Natural killer cell treated with Interleukin-12 subunit alpha and Interleukin-12 subunit beta and Interleukin-15 and Interleukin-18, amount 100 ng/mL, for 72 hours (primary cell): Measurements from ENCODE around the gene DCP2. TPM values are rescaled to one million over a fixed set of nuclear protein-coding genes. Genes with fewer than 3 reads are reported as not detected.

ENCODE experiments used
- ATAC-seq, 2 donors: fragments of 150-1000 bp; cut with Tn5 transposase in 1 of 2; sonication (Bioruptor Pico), chemical (Tn5 transposase) in 1 of 2; 2 replicates each; pipeline ENCODE4 v1.10.0; 2021
- DNase-seq: peaks from one replicate; pipeline ENCODE4 v3.0.0; 2022; ENCODE audit warnings: low spot score
- H3K27ac Mint-ChIP-seq, 2 donors: 1 replicate in 1 of 2; 2 replicates in 1 of 2; pipeline ENCODE4 v1.8.0; 2022; ENCODE audit warnings: mixed read lengths in 2 of 2, mild to moderate bottlenecking in 1 of 2, moderate library complexity in 1 of 2
- H3K27me3 Mint-ChIP-seq, 2 donors: 1 replicate in 1 of 2; 2 replicates in 1 of 2; pipeline ENCODE4 v1.8.0; 2022; ENCODE audit warnings: mixed read lengths in 2 of 2
- H3K36me3 Mint-ChIP-seq: one replicate; pipeline ENCODE4 v1.8.0; 2022; ENCODE audit warnings: mixed read lengths
- H3K4me1 Mint-ChIP-seq, 2 donors: 1 replicate in 1 of 2; 2 replicates in 1 of 2; pipeline ENCODE4 v1.8.0; 2022; ENCODE audit warnings: low read depth in 2 of 2, mixed read lengths in 2 of 2, mild to moderate bottlenecking in 1 of 2
- H3K4me3 Mint-ChIP-seq: one replicate; pipeline ENCODE4 v1.8.0; 2022; ENCODE audit warnings: mixed read lengths
- H3K9me3 Mint-ChIP-seq: 2 replicates; pipeline ENCODE4 v1.8.0; 2022; ENCODE audit warnings: mixed read lengths
- total RNA-seq, 2 donors: library from RNA; stranded (reverse); gene quantifications; one replicate each; pipeline ENCODE4 v1.2.3, GENCODE V29; 2022

DCP2 gene
- 10 to 100 TPM; 76.9 to 95.1 TPM for total RNA-seq

DNA sequence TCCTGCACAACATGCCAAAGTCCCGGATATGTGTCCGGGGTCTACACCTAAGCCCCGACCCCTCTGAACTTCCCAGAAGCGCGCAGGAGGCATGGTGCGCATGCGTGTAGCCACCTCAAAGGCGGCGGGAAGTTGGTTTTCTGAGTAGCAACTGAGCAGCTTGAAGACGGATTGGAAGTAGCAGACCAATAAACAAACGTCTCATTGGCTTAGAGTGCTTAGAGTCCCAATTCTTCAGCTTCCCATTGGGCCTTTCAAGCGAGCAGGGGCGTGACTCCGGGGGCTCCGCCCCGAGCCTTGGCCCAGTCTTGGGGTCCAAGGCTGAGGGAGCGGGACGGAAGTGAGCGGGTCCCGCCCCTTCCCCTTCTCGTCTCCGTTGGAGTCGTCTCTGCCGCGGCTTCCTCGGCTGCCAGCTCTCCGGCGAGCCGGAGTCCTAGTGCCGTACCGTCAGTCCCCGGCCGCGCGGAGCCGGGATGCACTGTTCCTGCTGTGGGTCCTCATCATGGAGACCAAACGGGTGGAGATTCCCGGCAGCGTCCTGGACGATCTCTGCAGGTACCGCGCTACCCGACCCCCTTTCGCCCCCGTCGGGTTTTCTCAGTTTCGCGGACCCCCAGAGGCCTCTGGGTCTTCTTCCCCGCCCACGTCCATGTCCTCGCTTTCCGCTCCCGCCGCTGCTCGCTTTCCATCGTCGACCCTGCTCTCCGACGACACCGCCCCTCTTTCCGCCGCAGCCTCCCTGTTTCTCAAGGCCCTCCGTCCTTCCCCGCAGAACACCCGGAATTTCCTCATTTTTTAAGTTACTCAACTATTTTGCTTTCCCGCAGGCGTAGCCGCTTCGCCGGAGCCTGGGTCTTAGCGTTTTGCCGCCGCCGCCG is at the start of gene DCP2:
Gene DCP2, plus strand, starts transcription at position 367 of the 878 bp plus-strand sequence. Its CDS starts 136 bp downstream, at position 503.
- Mint-ChIP-seq H3K9me3 (no peaks in the 10 kb centered on the region), H3K27me3 (no peaks in the 10 kb centered on the region), H3K4me3 (peak within 1 kb of the TSS; percentile 96), H3K4me1 (peaks cover 29 to 45% of the 10 kb centered on the region in 2 donors), H3K27ac (peak within 1 kb of the TSS; percentile 87 to 95), H3K36me3 (no peaks in the 10 kb centered on the region)
- DNase-seq (peak; percentile 98), ATAC-seq (peak; percentile 99 to 100)

DNA sequence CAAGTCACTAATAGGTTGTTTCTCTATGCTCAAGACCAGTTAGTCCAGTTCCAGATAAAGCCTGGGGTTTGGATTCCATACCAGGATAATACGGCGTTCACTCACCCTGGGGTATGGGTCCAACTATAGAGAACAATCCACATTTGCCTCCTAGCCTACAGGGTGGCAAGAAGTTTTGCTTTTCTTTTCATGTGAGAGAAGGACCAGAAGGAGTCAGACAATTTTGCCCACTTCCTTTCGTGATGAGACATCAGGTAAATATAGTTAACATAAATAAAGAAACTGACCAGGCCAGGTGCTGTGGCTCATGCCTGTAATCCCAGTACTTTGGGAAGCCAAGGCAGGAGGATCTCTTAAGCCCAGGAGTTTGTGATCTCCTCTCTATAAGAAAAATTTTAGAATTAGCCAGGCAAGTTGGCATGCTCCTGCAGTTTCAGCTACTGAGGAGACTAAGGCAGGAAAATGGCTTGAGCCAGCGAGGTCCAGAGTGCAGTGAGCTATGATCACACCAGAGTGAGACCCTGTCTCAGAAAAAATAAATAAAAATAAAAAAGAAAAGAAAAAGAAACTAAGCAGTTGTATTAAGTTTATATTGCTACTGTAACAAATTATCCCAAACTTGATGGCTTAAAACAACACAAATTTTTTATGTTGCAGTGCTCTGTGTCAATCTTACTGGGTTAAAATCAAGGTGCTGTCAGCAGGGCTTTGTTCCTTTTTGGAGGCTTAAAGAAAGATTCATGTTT is 47.1 kb upstream of the DCP2 start:
- H3K27me3 Mint-ChIP-seq = no peaks in the 10 kb centered on the region
- ATAC-seq = peak; percentile 71 to 90
- no peak for DNase-seq
- H3K36me3 Mint-ChIP-seq = no peaks in the 10 kb centered on the region
- H3K9me3 Mint-ChIP-seq = no peaks in the 10 kb centered on the region
- H3K4me3 Mint-ChIP-seq = peak overlapping the region; percentile 74
- H3K27ac Mint-ChIP-seq = peak overlapping the region; percentile 75 to 80
- peaks cover 33 to 43% of the 10 kb centered on the region in 2 donors for H3K4me1 Mint-ChIP-seq

DNA sequence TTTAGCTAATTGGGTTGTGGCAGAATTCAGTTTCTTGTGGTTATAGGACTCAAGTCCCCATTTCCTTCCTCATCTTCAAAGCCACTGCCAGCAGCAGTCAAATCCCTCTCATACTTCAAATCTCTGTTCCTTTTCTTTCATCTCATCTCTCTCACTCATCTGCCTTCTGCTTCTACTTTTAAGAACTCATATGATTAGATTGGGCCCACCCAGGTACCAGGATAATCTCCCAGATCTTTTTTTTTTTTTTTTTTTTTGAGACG is 46.6 kb upstream of the DCP2 start:
- H3K4me1 Mint-ChIP-seq = peaks cover 33 to 43% of the 10 kb centered on the region in 2 donors
- H3K9me3 Mint-ChIP-seq = no peaks in the 10 kb centered on the region
- peak overlapping the region; percentile 75 to 80 for H3K27ac Mint-ChIP-seq
- DNase-seq (no peak), ATAC-seq (peak in 1 of 2 donors; percentile 37)
- H3K36me3 Mint-ChIP-seq = no peaks in the 10 kb centered on the region
- H3K27me3 Mint-ChIP-seq = no peaks in the 10 kb centered on the region
- peak overlapping the region; percentile 74 for H3K4me3 Mint-ChIP-seq

DNA sequence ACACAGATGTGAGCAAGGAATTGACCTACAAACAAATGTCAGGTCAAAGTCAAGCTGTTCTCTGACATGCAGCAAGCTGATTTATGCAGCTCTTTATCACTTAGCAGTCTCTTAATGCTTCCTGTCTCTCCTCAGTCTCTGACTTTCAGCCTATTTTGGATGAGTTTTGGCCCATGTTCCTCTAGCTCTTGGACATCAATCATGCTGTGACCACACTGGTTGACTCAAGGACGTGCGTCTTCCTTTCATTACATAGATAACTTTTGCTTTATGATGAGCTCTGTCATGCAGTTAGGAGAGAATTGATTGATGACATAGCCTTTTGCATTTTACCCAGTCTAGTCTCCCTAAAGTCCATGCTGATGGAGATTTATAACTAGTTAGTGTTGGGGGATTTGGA is 45.1 kb upstream of the DCP2 start:
- Mint-ChIP-seq H3K4me1 (peaks cover 33 to 43% of the 10 kb centered on the region in 2 donors), H3K9me3 (no peaks in the 10 kb centered on the region), H3K36me3 (no peaks in the 10 kb centered on the region), H3K27me3 (no peaks in the 10 kb centered on the region), H3K27ac (peak overlapping the region in 1 of 2 donors; percentile 8), H3K4me3 (no peak overlapping the region)
- ATAC-seq = no peak
- DNase-seq = no peak

DNA sequence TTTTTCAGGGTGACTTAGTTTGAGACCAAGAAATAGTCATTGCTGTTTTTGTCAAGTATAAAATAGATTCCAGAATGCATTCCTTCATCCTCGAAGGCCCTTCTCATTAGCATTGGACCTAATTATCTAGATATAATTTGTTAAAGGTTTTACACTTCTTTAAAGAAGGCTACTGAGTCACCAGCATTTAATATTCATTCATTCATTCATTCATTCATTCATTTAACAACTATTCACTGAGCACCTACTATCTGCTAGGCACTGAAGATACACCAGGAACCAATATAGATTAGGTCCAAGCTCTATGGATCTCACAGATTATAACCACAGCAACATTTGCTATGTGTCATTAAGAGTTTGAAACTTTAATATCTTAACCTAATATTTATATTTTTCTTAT is 43.5 kb upstream of the DCP2 start:
- no peaks in the 10 kb centered on the region for H3K36me3 Mint-ChIP-seq
- DNase-seq (no peak), ATAC-seq (no peak)
- H3K9me3 Mint-ChIP-seq = no peaks in the 10 kb centered on the region
- H3K4me3 Mint-ChIP-seq = no peak overlapping the region
- no peaks in the 10 kb centered on the region for H3K27me3 Mint-ChIP-seq
- H3K27ac Mint-ChIP-seq = no peak overlapping the region
- H3K4me1 Mint-ChIP-seq = peaks cover 30 to 38% of the 10 kb centered on the region in 2 donors

DNA sequence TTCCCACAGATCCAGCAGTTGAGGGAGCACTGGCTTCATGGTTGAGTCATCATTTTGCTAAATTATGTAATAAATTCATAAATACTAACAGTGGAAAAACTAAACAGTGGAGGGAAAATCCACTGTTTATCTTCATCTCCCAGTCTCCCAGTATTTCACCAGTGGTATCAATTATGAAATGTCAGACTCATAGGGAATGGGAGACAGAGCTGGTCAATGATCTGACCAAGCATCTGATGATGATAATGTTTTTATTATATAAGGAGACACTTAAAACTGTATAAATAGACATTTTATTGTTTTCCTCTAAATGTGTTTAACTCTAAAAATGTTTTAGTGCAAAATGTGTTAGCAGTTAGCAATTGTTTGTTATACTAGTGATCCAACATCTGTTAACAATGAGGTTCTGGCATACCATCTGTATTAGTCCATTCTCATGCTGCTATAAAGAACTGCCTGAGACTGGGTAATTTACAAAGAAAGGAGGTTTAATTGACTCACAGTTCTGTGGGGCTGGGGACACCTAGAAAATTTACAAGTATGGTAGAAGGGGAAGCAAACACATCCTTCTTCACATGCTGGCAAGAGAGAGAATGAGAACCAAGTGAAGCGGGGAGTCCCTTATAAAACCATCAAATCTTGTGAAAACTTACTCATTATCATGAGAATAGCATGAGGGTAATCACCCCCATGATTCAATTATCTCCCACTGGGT is 42.8 kb upstream of the DCP2 start:
- no peaks in the 10 kb centered on the region for H3K9me3 Mint-ChIP-seq
- no peaks in the 10 kb centered on the region for H3K36me3 Mint-ChIP-seq
- no peak for ATAC-seq

DNA sequence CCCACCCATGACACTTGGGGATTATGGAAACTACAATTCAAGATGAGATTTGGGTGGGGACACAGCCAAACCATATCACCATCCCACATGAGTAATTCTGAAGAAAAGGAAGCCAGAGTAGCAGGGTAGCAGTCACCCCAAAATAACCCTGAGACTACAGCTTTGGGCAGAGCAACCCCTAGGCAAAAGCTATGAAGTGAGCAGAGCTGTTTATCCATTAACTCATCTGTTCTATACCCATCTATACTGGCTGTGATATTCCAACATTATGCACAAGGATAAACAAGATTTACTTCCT is 42.3 kb upstream of the DCP2 start:
- H3K4me3 Mint-ChIP-seq = no peak overlapping the region
- H3K27me3 Mint-ChIP-seq = no peaks in the 10 kb centered on the region
- H3K9me3 Mint-ChIP-seq = no peaks in the 10 kb centered on the region
- no peak for ATAC-seq
- peaks cover 24 to 28% of the 10 kb centered on the region in 2 donors for H3K4me1 Mint-ChIP-seq
- DNase-seq = no peak
- H3K27ac Mint-ChIP-seq = peak overlapping the region in 1 of 2 donors; percentile 22
- H3K36me3 Mint-ChIP-seq = no peaks in the 10 kb centered on the region

More for the DNA sequence above, 42.8 kb upstream of the DCP2 start:
- H3K27me3 Mint-ChIP-seq = no peaks in the 10 kb centered on the region
- H3K4me3 Mint-ChIP-seq = no peak overlapping the region
- DNase-seq = no peak
- H3K4me1 Mint-ChIP-seq = peaks cover 27 to 32% of the 10 kb centered on the region in 2 donors
- H3K27ac Mint-ChIP-seq = peak overlapping the region in 1 of 2 donors; percentile 22

DNA sequence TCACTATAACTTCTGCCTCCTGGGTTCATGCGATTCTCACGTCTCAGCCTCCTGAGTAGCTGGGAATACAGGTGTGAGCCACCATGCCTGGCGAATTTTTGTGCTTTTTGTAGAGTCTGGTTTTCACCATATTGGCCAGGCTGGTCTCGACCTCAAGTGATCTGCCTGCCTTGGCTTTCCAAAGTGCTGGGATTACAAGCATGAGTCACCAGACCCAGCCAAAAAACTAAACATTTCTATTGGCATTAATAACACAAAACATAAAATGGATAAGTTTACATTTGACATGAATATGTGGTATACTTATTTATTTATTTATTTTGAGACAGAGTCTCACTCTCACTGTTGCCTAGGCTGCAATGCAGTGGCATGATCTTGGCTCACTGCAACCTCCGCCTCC is 40.9 kb upstream of the DCP2 start:
- Mint-ChIP-seq H3K4me1 (peaks cover 14 to 15% of the 10 kb centered on the region in 2 donors), H3K9me3 (no peaks in the 10 kb centered on the region), H3K27ac (no peak overlapping the region), H3K4me3 (no peak overlapping the region), H3K36me3 (no peaks in the 10 kb centered on the region), H3K27me3 (no peaks in the 10 kb centered on the region)
- ATAC-seq (no peak), DNase-seq (no peak)

DNA sequence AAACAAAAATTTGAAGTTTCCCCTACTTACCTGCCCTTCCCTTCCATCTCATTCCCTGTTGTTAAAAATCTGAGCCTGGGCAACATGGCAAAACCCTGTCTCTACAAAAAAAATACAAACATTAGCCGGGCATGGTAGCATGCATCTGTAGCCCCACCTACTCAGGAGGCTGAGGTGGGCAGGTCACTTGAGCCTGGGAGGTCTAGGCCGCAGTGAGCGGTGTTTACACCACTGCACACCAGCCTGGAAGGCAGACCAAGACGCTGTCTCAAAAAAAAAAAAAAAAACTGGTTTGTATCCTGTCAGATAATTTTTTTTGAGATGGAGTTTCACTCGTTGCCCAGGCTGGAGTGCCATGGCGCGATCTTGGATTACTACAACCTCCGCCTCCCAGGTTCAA is 38.3 kb upstream of the DCP2 start:
- H3K36me3 Mint-ChIP-seq = no peaks in the 10 kb centered on the region
- H3K27me3 Mint-ChIP-seq = peaks cover 0 to 7% of the 10 kb centered on the region in 2 donors
- ATAC-seq (no peak), DNase-seq (no peak)
- H3K9me3 Mint-ChIP-seq = no peaks in the 10 kb centered on the region
- no peak overlapping the region for H3K4me3 Mint-ChIP-seq
- H3K4me1 Mint-ChIP-seq = peaks cover 5 to 6% of the 10 kb centered on the region in 2 donors
- H3K27ac Mint-ChIP-seq = no peak overlapping the region

DNA sequence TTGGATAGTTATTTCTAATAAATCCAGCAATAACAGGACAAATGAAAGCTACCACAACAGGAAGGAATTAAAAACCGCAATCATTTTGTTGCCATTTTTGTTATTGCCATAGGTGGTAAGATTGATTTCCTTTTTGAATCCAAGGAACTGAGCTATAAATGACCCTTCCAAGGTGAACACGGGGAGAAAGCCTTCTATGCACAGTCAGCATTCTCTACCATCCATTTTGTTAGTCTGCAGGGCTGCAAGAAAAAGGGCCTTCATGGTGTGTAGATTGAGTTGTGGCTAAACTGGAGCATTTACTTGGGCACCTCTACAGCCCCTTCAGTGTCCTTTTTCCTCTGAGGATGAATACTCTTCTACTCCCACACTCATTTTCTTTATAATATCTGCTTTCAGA is 35.9 kb upstream of the DCP2 start:
- Mint-ChIP-seq H3K36me3 (no peaks in the 10 kb centered on the region), H3K27me3 (peaks cover 0 to 12% of the 10 kb centered on the region in 2 donors)
- no peak for DNase-seq

DNA sequence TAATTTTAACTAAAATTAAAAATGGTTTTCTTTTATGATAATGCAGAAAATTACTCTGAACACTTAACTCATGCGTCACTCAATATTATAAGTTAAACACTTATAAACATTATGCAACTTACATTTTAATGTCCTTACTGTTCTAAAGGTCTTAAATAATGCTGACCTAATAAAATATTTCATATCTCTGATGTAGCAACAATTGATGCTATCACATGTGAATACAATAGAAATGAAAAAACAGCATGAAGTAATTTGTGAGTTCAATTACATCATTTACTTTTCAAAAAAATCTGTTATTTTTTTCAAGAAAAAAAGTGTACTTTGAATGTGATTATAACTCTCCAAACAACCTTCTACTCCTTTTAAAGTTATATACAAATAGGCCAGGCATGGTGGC is 28.1 kb upstream of the DCP2 start:
- no peaks in the 10 kb centered on the region for H3K36me3 Mint-ChIP-seq
- DNase-seq (no peak), ATAC-seq (no peak)
- no peaks in the 10 kb centered on the region for H3K9me3 Mint-ChIP-seq
- H3K4me3 Mint-ChIP-seq = no peak overlapping the region
- peaks cover 7 to 11% of the 10 kb centered on the region in 2 donors for H3K27me3 Mint-ChIP-seq
- H3K27ac Mint-ChIP-seq = no peak overlapping the region
- H3K4me1 Mint-ChIP-seq = peaks cover 0 to 4% of the 10 kb centered on the region in 2 donors

More for the DNA sequence above, 35.9 kb upstream of the DCP2 start:
- no peak overlapping the region for H3K4me3 Mint-ChIP-seq
- no peak for ATAC-seq
- no peak overlapping the region for H3K27ac Mint-ChIP-seq
- no peaks in the 10 kb centered on the region for H3K4me1 Mint-ChIP-seq
- H3K9me3 Mint-ChIP-seq = no peaks in the 10 kb centered on the region

DNA sequence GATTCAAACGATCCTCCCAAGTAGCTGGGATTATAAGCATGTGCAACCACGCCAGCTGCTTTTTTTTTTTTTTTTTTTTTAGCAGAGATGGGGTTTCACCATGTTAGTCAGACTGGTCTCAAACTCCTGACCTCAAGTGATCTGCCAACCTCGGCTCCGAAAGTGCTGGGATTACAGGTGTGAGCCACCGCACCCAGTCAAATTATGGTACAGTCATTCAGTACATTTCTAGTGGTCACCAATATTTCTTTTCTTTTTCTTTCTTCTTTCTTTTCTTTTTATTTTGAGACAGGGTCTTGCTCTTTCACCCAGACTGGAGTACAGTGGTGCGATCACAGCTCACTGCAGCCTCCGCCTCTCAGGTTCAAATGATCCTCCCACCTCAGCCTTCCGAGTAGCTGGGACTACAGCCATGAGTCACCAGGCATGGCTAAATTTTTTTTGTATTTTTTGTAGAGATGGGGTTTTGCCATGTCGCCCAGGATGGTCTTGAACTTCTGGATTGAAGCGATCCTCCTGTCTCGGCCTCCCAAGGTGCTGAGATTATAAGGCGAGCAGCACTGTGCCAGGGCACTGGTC is 25.4 kb upstream of the DCP2 start:
- peaks cover 0 to 4% of the 10 kb centered on the region in 2 donors for H3K4me1 Mint-ChIP-seq
- H3K27me3 Mint-ChIP-seq = peaks cover 7 to 8% of the 10 kb centered on the region in 2 donors
- peak overlapping the region; percentile 51 for H3K4me3 Mint-ChIP-seq
- no peak for DNase-seq
- H3K9me3 Mint-ChIP-seq = no peaks in the 10 kb centered on the region
- ATAC-seq = peak; percentile 53 to 93
- H3K36me3 Mint-ChIP-seq = no peaks in the 10 kb centered on the region
- H3K27ac Mint-ChIP-seq = peak overlapping the region in 1 of 2 donors; percentile 31

DNA sequence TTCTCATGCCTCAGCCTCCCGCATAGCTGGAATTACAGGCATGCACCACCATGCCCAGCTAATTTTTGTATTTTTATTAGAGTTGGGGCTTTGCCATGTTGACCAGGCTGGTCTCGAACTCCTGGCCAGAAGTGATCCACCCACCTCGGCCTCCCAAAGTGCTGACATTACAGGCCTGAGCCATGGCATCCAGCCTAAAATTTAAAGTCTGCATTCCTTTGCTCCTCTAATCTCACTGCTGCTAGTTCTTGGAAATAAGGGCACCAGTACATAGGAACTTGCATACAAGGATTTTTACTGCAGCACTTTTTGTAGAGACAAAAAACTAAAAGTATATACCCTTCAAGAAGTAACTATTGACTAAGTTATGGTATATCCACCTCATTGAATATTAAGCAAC is 20.0 kb upstream of the DCP2 start:
- no peaks in the 10 kb centered on the region for H3K36me3 Mint-ChIP-seq
- H3K9me3 Mint-ChIP-seq = no peaks in the 10 kb centered on the region
- ATAC-seq (no peak), DNase-seq (no peak)
- peaks cover 0 to 8% of the 10 kb centered on the region in 2 donors for H3K27me3 Mint-ChIP-seq
- no peak overlapping the region for H3K4me3 Mint-ChIP-seq
- H3K27ac Mint-ChIP-seq = no peak overlapping the region
- peaks cover 7 to 11% of the 10 kb centered on the region in 2 donors for H3K4me1 Mint-ChIP-seq
